GM19372 (cell line): ENCODE measurements around the gene RIMBP2.

Source experiments
- ATAC-seq: cut with Tn5 transposase; IDR thresholded peaks from one replicate; pipeline ENCODE4 v1.9.1; 2021; ENCODE audit warnings: mild to moderate bottlenecking, low read depth, moderate library complexity; ENCODE audit not compliant: unreplicated experiment

RIMBP2 gene

DNA sequence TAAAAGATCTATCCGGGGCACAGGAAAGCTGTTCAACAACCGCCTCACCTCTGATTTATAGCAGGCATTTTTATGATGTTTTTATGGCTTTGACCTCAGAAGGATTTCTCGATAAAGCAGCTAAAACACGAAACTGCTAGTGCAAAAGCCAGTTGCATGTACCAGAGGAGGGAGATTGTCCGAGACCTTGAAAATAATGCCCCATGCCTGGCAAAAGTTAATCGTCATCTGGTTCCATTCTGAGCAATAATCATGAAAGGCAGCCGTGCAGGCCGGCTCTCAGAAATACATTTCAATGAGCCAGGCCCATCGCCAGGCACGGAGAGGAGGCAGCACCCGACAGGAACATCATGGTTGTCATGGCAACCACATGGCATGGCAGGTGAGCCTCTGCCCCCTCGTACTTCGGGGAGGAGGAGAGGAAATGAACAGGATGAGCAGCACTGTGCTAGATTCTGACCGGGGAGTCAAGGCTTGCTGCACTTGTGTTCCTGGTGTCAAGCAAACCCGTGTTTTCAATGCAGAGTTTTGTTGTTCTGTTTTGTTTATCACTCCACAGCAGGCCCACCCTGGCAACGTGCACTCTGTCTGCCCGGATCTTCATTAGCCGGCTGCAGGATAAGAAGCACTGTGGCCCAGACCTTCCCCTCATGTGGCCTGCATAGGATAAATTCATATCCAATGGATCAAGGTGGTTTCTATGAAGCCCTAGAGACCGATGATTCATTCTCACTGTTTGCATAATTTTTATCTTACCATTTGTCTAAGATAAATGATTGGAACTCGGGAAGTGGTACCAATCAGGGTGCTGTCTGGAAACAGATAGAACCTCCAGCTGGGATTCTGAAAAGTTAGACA, 160.2 kb downstream of the RIMBP2 start:
- no peak for ATAC-seq

DNA sequence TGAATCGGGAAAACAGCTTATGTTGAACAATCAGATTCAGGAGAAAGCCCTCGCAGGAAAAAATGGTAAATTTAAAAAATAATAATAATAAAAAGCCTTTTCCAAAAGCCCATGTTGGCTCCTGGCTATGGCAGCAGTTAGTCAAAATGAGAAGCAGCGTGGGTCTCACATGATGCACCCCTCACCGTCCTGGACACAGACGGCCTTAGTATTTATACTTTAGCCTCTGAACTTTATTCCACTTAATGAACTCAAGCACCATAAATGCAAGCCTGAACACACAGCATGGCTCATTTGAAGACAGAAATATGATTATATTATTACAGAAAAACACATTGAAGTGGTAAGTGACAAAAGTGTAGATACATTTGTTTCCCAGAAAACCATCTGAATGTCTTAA, 160.9 kb downstream of the RIMBP2 start:
- no peak for ATAC-seq

DNA sequence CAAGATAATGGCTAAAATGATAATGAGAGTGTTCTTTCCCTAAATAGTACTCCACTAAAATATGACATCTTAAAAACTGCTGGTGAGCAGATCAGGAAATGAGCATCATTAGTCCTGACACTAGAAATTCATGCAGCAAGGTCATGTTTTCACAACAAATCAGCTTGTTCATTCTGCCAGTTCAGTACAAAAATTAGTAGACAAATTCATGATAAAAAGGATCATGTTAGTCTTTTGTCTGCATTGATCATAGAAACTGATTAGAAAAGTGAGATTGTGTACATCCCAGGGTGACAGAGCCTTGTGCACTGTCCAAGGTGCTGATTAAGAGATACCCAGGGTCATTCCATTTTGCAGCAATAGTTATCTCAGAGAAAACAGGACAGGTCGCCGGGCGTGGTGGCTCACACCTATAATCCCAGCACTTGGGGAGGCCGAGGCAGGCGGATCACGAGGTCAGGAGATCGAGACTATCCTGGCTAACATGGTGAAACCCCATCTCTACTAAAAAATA, 163.6 kb downstream of the RIMBP2 start:
- ATAC-seq, result no peak

DNA sequence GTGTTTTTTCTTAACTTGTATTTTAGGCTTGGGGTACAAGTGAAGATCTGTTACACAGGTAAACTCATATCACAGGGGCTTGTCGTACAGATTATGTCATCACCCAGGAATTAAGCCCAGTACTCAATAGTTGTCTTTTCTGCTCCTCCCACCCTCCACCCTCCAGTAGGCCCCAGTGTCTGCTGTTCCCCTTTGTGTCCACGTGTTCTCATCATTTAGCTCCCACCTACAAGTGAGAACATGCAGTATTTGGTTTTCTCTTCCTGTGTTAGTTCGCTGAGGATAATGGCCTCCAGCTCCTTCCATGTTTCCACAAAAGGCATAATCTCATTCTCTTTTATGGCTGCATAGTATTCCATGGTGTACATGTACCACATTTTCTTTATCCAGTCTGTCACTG, 166.7 kb downstream of the RIMBP2 start:
- no peak for ATAC-seq

DNA sequence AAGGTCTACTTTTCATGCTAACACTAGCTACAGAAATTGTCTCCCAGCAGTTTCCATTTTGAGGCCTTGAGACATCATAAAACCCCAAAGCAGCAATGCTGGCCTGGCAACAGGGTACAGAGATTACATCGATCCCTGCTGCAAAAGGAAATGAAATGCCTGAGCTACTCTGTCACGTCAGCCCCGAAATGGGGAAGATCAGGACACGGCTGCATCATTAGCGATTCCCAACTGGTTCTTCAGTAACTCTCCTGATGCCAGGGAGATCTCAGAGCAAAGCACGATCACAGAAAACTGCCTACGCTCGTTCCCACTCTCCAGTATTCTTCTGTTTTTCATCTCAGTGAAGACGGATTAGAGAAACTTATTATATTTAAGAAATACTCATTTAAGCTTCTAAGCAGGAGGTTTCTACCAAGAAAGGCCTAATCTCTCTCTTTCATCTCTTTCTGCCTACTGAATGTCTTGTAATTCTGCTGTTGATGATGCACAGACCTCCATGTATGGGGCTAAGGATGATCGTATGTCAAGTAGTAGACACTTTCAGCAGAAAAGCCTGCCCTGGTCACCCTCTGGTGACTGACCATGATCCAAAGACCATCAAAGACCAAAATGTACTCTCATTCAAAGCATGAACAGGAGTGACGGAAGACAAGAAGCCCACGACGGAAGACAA, 168.5 kb downstream of the RIMBP2 start:
- no peak for ATAC-seq

DNA sequence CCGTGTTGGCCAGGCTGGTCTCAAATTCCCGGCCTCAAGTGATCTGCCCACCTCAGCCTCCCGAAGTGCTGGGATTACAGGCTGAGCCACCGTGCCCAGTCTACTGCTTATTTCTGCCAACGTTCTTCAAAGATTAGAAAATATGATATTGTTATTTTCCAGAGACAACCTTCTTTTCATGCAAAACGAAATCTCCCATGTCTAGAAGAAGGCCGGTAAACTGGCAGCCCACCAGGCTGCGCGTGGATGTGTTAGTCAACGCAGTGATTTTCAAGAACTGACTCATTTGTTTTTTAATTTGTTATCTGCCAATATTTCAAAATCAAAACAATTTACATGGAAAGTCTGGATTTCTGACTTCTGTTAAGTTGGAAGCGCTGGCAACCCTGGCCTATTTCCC, 169.6 kb downstream of the RIMBP2 start:
- no peak for ATAC-seq

DNA sequence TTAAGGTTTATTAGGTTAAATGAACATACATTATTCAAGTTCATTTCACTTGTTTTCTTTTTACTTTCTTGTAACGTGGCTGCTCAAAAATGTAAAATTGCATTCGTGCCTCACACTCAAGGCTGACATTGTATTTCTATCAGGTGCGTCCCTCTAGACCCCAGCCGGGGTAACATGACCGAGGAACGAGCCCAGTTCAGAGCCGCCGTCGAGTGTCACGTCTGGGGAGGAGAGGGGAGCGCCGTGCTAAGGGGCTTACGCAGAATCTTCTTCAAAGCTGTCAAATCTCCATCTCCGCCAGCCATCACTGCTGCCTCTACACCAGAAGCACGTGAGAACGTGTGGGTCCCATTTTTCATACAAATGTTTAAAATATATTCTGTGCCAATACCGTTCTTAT, 170.6 kb downstream of the RIMBP2 start:
- ATAC-seq, result no peak

DNA sequence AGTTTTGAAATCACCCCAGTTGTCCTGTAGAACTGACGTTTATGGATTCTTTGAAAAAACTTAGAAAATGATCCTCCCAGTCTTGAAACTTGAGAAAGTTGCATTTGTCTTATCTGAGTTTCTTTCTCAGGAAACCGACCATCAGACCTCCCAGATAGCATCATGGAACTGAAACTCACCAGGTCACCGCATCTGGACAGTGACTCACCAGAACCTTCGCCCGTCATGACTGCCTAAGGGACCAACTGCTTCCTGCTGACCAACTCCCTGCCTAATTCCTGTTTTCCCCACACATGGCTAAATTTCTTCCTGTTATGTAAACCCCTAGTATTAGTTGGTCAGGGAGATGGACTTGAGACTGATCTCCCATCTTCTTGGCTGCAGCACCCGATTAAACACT, 175.7 kb downstream of the RIMBP2 start:
- no peak for ATAC-seq

DNA sequence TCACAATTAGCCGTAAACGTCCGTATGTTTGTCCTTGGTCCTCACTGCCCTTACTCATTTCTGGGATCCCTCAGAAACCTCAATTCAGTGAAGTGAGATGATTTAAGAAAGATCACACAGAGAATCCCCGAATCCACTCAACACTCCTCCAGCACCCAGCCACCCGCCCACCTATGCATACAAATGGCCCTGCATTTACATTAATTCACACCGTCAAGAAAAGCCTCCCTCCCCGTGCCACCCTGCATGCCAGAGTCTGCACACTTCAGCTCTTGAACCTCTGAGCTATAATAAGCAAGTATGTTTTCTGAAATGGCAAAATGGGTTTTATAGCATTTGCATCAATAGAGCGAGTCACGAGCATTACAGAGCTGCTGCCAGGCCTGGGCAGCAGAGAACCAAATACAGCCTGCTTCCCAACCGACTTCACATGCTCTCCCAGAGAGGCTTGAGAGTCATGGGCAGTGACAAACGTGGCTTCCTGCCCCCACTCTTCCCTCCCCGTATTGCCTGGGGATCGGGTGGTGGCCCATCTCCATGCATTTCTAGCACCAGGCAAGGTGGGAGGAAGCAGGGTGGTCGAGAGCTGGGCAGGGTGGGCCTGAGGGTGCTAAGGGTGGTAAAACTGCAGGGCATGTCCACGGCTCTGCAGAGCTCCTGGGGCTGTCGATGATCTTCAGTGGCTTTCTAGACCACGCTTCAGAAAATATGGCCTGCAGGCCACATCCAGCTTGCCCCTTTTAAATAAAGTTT, 177.6 kb downstream of the RIMBP2 start:
- ATAC-seq, result no peak

DNA sequence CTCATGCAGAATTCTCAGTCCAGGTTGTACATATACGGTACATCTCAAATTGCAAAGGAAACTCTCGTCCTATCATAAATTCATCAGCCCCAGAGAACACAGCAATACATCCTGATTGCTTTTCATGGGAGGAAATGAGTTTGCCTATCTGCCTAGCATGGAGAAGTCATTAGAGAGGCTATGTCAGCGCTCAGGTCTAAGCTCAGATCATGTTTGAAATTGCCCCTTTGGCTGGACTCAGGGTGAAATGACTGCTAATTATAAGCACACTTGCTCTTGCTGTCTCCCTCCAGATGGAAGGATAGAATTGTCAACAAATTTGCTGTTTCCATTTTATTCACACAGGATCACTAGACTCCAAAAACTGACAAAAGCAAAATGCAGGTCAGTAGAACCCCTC, 178.4 kb downstream of the RIMBP2 start:
- ATAC-seq, result no peak

DNA sequence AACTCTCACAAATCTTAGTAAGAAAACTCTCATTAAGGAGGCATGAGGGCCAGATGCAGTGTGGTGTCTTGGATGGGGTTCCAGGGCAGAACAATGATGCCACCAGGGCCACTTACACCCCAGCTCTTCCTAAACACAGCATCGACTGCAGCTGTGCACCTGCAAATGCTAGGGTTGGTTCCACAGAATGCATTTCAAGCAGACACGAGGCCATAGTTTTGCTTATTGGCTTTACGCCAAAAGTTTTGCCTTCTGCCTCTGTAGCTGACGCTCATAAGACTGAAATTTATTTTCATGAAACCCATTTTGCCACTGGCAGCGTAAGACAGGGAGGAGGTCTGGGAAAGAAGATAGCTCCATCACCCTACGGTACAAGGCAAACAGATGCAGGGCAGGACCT, 179.0 kb downstream of the RIMBP2 start:
- no peak for ATAC-seq

DNA sequence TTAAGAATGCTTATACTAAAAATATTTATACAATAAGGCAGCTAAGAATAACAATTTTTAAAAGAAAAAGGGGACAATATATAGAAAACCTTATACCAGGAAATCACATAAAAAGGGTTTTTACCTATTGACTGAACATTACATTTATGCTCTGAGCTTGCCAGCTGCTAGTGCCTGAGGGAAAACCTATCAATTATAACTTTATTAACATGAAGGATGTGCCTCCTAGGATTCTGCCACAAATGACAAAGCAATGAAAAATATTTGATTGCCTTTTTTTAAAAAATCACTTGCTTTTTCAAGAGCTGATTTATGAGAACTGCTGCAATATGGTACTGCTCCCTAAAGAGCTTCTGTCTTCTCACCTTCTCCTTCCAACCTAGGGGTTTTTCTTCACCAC, 185.7 kb downstream of the RIMBP2 start:
- ATAC-seq, result no peak

DNA sequence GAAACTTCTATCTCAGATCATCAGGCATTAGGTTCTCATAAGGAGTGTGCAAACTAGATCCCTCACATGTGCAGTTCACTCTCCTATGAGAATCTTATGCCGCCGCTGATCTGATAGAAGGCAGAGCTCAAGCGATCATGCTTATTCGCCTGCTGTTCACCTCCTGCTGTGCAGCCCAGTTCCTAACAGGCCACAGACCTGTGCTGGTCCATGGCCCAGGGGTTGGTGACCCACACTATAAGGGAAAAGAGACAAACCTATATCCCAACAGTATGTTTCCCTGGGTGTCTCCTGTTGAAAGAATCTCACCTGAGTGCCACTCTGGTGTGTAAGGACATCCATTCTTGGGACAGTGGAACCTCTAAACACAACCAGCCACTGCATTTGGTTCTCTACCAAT, 186.3 kb downstream of the RIMBP2 start:
- ATAC-seq, result no peak

DNA sequence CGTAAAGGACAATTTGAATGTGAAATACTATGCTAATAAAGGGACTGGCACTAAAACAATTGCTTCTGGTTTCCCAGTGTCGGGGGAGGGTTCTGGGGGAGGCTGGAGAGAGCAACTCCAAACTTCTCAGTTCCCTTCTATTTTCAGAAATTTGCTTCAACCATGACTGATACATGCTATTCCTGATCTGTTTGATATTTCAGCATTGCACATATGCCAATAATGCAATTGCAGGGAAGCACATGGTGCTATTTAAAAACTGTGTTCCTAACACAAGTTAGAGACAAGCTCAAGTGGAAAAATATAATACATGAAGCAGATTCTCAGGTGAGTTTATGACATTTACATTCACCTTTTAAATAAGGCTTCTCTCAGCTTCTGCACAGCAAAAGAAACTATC, 188.9 kb downstream of the RIMBP2 start:
- no peak for ATAC-seq

DNA sequence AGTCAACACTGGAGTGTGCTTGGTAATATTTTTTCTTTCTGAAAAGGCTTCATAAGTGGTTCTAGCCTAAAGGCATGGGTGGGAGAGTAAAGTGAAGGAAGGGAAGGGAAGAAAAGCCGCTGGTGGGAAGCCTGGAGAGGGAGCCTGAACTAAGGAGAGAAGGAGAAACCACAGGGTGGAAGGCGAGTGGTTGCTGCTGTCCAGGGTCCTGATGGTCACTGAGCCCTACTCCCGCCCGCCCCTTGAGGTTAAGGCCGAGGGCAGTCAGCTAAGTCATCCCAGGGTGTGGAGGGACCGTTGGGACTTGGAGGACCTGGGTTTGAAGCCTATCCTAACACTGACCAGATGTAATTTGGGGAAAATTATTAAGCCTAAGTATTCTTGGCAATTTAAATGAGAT, 189.3 kb downstream of the RIMBP2 start:
- ATAC-seq, result no peak

DNA sequence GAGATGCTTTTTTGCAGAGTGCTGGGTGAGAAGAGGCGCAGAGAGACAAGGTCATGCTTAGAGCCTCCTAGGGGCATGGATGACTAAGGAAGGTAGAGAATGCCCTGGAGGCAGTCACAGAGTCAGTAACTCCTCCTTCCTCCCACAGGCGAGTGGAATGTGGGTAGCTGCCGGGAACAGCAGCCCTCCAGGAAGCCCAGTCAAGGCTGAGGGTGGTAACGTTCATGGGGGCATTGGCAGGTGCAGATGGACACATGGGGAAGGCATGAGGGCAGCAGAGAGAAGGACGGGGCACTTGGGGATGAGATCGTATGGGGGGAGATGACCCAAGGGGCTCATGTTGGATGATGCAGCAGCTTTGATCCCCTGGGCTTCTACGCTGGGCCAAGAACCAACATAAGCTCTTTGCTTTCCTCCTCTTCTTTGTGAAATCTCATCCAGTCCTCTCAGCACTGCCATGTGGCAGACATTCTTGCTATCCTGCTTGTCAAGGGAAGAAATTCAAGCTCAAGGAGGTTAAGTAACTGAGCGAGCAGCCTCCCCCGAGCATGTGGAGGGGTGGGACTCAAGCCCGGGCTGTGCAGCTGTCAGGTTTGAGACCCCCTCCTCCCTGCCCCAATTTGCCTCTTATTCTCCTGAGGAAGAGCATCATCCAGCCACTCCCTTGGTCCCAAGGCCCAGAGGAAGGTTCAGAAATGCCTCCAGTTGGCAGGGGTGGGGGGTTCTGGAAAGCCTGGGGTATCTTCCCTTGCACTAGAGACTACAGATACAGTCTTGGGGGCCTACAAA, 190.5 kb downstream of the RIMBP2 start:
- no peak for ATAC-seq

DNA sequence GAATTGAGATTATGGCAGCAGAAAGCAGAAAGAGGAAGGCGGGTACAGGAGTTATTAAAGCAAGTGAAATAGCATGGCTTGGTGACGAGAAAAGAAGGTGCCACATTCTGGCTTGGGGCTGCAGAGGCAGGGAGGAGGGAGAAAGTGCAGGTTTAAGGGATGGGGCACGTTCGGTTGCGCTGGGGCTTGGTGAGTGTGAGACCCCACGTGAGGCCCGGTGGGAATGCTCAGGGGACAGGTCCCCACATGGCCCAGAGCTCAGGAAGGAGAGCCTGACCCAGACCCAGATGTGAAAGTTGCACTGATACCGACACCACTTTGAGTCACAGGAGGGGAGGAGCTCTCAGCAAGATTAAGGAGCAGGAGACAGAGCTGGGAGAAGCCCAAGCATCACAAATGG, 191.3 kb downstream of the RIMBP2 start:
- no peak for ATAC-seq

DNA sequence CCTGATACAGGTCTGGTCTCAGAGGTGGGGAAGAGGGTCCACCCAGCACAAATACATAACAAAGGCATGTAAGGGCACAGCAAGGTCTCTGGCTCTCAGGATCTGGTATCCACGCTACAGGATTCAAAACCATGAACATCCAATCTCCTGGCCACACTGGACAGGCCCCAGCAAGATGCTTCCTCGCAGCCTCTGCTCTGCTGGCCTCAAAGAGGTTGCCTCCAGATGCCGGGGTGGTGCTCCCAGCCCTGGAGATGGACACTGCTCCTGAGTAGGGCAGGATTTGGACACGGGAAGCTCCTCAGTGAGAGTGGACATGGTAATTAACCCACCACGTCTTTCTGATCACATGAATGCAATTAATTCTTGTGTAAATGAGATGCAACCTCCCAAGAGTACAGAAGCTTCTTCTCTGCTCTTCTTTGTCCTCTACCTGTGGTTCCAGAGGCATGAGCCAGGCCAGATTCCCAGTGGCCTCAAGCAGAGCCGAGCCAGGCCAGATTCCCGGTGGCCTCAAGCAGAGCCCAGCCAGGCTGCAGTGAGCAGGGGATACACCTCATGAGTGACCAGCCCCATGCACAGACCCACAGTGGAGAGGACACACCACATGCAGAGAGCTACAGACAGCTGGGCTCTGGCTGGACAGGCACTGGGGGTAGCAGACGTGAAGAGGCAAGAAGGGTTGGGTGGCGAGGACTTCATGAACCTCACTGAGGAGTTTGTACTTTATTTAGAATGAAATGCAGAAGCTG, 192.1 kb downstream of the RIMBP2 start:
- ATAC-seq, result no peak

DNA sequence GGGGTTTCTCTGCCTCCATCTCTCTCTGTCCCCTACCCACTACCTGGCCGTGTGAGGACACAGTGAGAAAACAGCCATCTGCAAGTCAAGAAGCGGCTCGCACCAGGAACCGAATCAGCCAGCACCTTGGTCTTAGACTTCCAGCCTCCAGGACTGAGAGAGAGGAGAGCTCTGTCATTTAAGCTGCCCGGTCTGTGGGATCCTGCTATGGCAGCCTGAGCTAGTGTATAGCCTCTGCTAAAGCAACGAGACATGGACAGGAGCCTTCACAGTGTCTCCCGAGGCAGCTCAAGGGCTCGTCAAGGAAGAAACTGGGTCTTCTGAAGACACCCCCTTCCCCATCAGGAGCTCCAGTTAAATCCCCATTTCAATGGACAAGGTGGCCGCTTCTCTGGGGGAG, 192.9 kb downstream of the RIMBP2 start:
- ATAC-seq, result no peak
